Stimulated activated CD4-positive, alpha-beta T cell treated with anti-CD3 and anti-CD28 coated beads, TNF-alpha, amount 100 ng/mL, for 48 hours (primary cell): ENCODE results near the gene MAGT1.
"Not testable (repeated sequence)": the region's sequence is repeated elsewhere in the genome, so short reads cannot be mapped to it uniquely, and the experiment has no call there.

Experiments used
- DNase-seq, 3 donors: peaks; one replicate each; pipeline ENCODE4 v3.0.0-alpha.2; 2020; ENCODE audit warnings: low read depth in 3 of 3

Gene MAGT1

DNA sequence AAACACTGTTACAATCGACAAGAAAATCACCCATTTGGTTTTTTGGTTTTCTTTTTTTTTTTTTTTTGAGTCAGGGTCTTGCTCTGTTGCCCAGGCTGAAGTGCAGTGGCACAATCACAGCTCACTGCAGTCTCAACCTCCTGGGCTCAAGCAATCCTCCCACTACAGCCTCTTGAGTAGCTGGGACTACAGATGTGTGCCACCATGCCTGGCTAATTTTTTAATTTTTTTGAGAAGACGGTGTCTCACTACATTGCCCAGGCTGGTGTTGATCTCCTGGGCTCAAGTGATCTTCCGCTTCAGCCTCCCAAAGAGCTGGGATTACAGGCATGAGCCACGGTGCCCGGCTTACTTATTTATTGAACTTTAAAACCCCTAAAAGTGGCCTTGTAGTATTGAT is 63.7 kb downstream of the MAGT1 start:
- DNase-seq: not testable (repeated sequence)

DNA sequence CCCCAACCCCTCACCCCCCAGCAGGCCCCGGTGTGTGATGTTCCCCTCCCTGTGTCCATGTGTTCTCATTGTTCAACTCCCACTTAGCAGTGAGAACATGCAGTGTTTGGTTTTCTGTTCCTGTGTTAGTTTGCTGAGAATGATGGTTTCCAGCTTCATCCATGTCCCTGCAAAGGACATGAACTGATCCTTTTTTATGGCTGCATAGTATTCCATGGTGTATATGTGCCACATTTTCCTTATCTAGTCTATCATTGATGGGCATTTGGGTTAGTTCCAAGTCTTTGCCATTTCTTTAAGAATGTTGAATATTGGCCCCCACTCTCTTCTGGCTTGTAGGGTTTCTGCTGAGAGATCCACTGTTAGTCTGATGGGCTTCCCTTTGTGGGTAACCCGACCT is 73.2 kb downstream of the MAGT1 start:
- DNase-seq: not testable (repeated sequence)

- DNase-seq: no peak
Measured at GRCh38 chrX:77820091-77820727, 75.0 kb downstream of the MAGT1 start.

DNA sequence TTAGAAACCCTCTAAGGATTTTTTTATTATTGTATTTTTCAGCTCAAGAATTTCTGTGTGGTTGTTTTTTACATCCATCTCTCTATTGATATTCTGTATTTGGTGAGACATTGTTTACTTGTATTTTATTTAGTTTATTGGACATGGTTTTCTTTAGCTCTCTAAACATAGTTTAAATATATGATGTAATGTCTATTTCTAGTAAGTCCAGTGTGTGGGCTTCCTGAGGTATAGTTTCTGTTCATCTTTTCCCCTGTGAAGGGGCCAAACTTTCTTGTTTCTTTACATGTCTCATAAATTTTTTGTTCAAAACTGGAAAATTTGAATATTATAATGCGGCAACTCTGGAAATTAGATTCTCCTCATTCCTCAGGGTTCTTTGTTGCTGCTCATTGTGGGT is 81.0 kb downstream of the MAGT1 start:
- no peak for DNase-seq

DNA sequence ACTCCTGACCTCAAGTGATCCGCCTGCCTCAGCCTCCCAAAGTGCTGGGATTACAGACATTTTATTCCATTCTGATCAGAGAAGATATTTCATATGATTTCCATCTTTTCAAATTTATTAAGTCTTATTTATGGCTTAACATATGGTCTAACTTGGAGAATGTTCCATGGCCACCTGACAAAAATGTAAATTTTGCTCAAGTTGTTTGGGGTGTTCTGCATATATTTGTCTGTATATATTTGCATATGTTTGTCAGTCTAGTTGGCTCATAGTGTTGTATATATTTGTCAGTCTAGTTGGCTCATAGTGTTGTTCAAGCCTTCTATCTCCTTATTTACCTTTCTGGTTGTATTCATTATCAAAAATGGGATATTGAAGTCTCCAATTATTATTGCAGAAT is 93.0 kb downstream of the MAGT1 start:
- no peak for DNase-seq

GRCh38 chrX:77795124-77795523 is 100.1 kb downstream of the MAGT1 start:
- no peak for DNase-seq

DNA sequence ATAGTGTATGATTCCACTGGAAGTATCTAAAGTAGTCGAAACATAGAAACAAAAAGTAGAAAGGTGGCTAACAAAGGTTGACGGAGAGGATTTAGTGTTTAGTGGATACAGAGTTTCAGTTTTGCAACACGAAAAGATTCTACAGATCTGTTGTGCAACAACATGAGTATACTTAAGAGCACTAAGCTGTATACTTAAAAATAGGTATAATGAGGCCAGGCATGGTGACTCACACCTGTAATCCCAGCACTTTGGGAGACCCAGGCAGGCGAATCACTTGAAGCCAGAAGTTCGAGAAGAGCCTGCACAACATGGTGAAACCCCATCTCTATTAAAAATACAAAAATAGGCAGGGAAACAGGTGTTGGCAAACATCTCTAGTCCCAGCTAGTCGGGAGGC is 101.3 kb downstream of the MAGT1 start:
- no peak for DNase-seq

GRCh38 chrX:77788050-77788449 is 107.2 kb downstream of the MAGT1 start:
- DNase-seq: no peak

- DNase-seq: no peak
Measured at GRCh38 chrX:77786365-77786680, 108.9 kb downstream of the MAGT1 start.

- peak; percentile 34 to 62 (median 48) for DNase-seq
Measured at GRCh38 chrX:77785486-77786364, 109.5 kb downstream of the MAGT1 start, which contains the start of gene ATRX. ATRX (minus strand) TSS chrX:77786216; CDS start chrX:77786001, 215 bp downstream.

- no peak for DNase-seq
Measured at GRCh38 chrX:77779695-77780094, 115.5 kb downstream of the MAGT1 start.

DNA sequence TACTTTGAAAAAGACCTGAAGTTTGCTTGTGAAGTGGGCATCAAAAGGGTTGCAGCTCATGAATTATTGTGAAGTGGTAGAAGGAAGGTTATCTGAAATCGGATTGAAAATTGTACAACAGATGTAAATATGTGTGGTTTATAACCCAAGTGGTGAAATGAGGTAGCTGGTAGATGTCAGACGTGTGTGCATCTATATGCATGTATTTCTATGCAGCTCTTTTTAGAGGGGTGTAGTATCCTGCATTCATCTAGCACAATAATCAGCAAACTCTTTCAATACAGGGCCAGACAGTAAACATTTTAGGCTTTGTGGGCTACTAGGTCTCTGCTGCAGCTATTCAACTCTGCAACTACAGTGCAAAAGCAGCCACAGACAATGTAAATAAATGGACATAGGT is 118.6 kb downstream of the MAGT1 start:
- no peak for DNase-seq
